NCI-H69 (cell line): Measurements from ENCODE around the gene CDIP1.

Source experiments
- DNase-seq: peaks from one replicate; lab custom pipeline; 2025; lab: John Stamatoyannopoulos, UW

Gene CDIP1

GRCh38 chr16:4537376-4538343 is 913 bp downstream of the CDIP1 start:
- peak; percentile 54 for DNase-seq

- DNase-seq, result no peak
Observed at GRCh38 chr16:4536391-4537106, 2.0 kb downstream of the CDIP1 start.

- no peak for DNase-seq
Observed at GRCh38 chr16:4535627-4536108, 2.9 kb downstream of the CDIP1 start.

- DNase-seq, result no peak
Observed at GRCh38 chr16:4534151-4534790, 4.3 kb downstream of the CDIP1 start.

- DNase-seq, result no peak
Observed at GRCh38 chr16:4533490-4533889, 5.1 kb downstream of the CDIP1 start.

GRCh38 chr16:4532238-4532637 is 6.3 kb downstream of the CDIP1 start:
- no peak for DNase-seq

- DNase-seq, result no peak
Observed at GRCh38 chr16:4531811-4532210, 6.8 kb downstream of the CDIP1 start.

GRCh38 chr16:4529085-4530060 is 9.2 kb downstream of the CDIP1 start:
- no peak for DNase-seq

GRCh38 chr16:4525634-4526277 is 12.8 kb downstream of the CDIP1 start:
- peak; percentile 32 for DNase-seq

GRCh38 chr16:4525069-4525468 is 13.5 kb downstream of the CDIP1 start:
- DNase-seq, result no peak

- DNase-seq, result no peak
Observed at GRCh38 chr16:4524571-4524970, 14.0 kb downstream of the CDIP1 start.

GRCh38 chr16:4523686-4524085 is 14.9 kb downstream of the CDIP1 start:
- peak; percentile 26 for DNase-seq

GRCh38 chr16:4522051-4522581 is 16.5 kb downstream of the CDIP1 start:
- DNase-seq, result peak; percentile 97

GRCh38 chr16:4520913-4521312 is 17.7 kb downstream of the CDIP1 start:
- no peak for DNase-seq

GRCh38 chr16:4519274-4520058 is 19.1 kb downstream of the CDIP1 start:
- DNase-seq, result peak; percentile 84

GRCh38 chr16:4517812-4518680 is 20.5 kb downstream of the CDIP1 start:
- DNase-seq, result peak; percentile 74

- DNase-seq, result no peak
Observed at GRCh38 chr16:4515611-4516233, 22.9 kb downstream of the CDIP1 start.

GRCh38 chr16:4514606-4515005 is 24.0 kb downstream of the CDIP1 start:
- DNase-seq, result no peak
